ENCODE results near the gene KLHL26. TPM values are rescaled to one million over a fixed set of nuclear protein-coding genes. Genes with fewer than 3 reads are reported as not detected.
"Not testable (repeated sequence)": the region's sequence is repeated elsewhere in the genome, so short reads cannot be mapped to it uniquely, and the experiment has no call there.

Gene KLHL26
- total and polyA plus RNA-seq, 2 of the 13 experiments (the other 11 are each of a cell fraction or from before 2014, with no cell fraction given) = 1.5 to 1.7 TPM

DNA sequence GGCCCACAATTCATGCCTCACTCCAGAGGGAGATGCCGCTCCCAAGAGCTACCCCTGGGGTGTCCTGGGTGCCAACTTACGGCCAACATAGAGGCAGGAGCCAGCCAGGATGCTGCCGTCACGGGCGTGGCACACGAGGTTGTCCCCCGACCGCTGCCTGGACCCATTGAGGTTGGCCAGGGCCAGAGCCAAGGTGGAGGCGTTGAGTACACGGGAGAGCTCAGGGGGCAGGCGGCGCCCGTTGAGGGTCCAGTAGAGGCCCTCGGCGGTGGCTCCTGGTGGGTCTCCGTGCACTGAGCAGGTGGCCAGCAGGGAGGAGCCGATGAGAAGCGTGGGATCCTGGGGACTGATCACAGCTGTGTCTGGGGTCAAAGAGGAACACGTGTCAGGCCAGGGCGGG lies 37.3 kb upstream of the KLHL26 start (continued):
- TF ChIP-seq, protein P1, sequence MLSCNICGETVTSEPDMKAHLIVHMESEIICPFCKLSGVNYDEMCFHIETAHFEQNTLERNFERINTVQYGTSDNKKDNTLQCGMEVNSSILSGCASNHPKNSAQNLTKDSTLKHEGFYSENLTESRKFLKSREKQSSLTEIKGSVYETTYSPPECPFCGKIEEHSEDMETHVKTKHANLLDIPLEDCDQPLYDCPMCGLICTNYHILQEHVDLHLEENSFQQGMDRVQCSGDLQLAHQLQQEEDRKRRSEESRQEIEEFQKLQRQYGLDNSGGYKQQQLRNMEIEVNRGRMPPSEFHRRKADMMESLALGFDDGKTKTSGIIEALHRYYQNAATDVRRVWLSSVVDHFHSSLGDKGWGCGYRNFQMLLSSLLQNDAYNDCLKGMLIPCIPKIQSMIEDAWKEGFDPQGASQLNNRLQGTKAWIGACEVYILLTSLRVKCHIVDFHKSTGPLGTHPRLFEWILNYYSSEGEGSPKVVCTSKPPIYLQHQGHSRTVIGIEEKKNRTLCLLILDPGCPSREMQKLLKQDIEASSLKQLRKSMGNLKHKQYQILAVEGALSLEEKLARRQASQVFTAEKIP (CRISPR knock-in tag; IDR thresholded peaks at IDR 0.05; ENCODE audit: borderline replicate concordance) = no peak
- no peak for TF ChIP-seq HMG20B (CRISPR knock-in tag; conservative IDR thresholded peaks at IDR 0.05)

DNA sequence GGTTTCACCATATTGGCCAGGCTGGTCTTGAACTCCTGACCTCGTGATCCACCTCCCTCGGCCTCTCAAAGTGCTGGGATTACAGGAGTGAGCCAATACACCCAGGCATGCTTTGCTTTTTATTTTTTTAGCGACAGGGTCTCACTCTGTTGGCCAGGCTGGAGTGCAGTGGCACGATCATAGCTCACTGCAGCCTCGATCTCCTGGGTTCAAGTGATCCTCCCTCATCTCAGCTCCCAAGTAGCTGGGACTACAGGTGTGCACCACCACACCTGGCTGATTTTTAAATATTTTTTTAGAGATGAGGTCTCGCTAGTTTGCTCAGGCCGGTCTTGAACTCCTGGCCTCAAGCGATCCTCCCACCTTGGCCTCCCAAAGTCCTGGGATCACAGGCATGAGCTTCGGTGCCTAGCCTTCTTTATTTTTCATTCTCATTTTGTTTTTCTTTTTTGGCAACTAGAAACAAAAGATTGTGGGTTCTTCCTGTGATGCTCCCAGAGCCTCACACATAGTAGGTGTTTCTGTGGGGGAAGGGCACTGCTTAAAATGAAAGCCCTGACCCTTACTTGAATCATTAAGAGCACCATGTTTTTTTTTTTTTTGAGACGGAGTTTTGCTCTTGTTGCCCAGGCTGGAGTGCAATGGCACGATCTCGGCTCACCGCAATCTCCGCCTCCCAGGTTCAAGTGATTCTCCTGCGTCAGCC lies 36.0 kb upstream of the KLHL26 start:
- BruUV-seq (replicated peaks); ATAC-seq; H3K27me3 ChIP-seq (ENCODE audit: control insufficient read depth in 1 of 2, insufficient read depth in 2 of 2, low read length in 2 of 2); POLR2A ChIA-PET; H2AFZ ChIP-seq (ENCODE audit: low read length); H3K9ac ChIP-seq (ENCODE audit: insufficient read depth, low read depth, low read length); H3K9me3 ChIP-seq (ENCODE audit: low read length); H3K4me3 ChIP-seq (replicated peaks in 1 of 3; ENCODE audit: insufficient read depth in 1 of 3, low read depth in 2 of 3, low read length in 3 of 3); intact Hi-C loops (cut with micrococcal nuclease; ENCODE audit: unreplicated experiment); H3K4me2 ChIP-seq (ENCODE audit: low read depth, low read length); H3K27ac ChIP-seq (ENCODE audit: extremely low read length, insufficient read depth, low read length); in situ Hi-C loops (cut with HindIII; ENCODE audit: extremely low pct_ligation_motif_present, low pct_unique_long_range_greater_than_20kb); CTCF ChIA-PET (ENCODE audit: low intra/inter-chr PET ratio, low total read pairs); DNase-seq (ENCODE audit: low spot score); FAIRE-seq: not testable (repeated sequence)
- TF ChIP-seq ZKSCAN1 (IDR thresholded peaks at IDR 0.05; ENCODE audit: low read length) = 0 out of 2 replicates have a peak, but pooled peaks have one; percentile 64
- Histone ChIP-seq H3K79me2 (ENCODE audit: insufficient read depth, low read length) (peaks cover 34% of the 10 kb centered on the region), H3K4me1 (ENCODE audit: insufficient read depth, low read length) (peaks cover 28% of the 10 kb centered on the region), H4K20me1 (ENCODE audit: insufficient read depth, low read length) (peaks cover 28% of the 10 kb centered on the region), H3K36me3 (replicated peaks in 1 of 2; ENCODE audit: control insufficient read depth in 1 of 2, insufficient read depth in 2 of 2, low read length in 2 of 2) (peaks cover 17 to 42% of the 10 kb centered on the region in 2 experiments; a peak in 4 of 5 replicates)
- 97% methylated on average over 15 of the region's 15 CpGs for WGBS (ENCODE audit: low lambda C conversion rate)

DNA sequence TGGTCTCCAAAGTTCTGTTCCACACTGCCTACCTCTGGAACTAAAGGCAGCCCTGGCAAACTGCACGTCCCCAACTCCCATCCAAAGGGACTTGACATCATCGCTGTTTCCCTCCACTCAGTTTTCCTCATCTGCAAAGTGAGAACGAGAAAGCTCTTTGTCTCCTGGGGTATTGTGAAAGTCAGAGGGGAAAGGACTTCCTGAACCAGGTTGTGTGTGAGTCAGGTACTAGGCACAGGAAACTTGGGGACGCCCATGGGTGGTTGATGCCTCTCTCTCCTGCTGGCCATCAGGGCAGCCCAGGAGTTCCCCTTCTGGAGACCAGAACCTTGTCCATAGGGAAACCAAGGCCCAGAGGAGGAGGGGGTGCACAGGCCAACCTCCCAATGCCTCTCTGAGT lies 35.0 kb upstream of the KLHL26 start:
- BruUV-seq (replicated peaks) = no TSS peak
- Histone ChIP-seq H3K4me3 (replicated peaks in 1 of 3; ENCODE audit: insufficient read depth in 1 of 3, low read depth in 2 of 3, low read length in 3 of 3) (no peak overlapping the region), H3K9ac (ENCODE audit: insufficient read depth, low read depth, low read length) (no peak overlapping the region), H3K4me1 (ENCODE audit: insufficient read depth, low read length) (peaks cover 28% of the 10 kb centered on the region), H3K4me2 (ENCODE audit: low read depth, low read length) (no peak overlapping the region), H3K9me3 (ENCODE audit: low read length) (no peaks in the 10 kb centered on the region), H3K27ac (ENCODE audit: extremely low read length, insufficient read depth, low read length) (no peak overlapping the region), H2AFZ (ENCODE audit: low read length) (no peak overlapping the region), H3K36me3 (replicated peaks in 1 of 2; ENCODE audit: control insufficient read depth in 1 of 2, insufficient read depth in 2 of 2, low read length in 2 of 2) (peaks cover 17 to 32% of the 10 kb centered on the region in 2 experiments; a peak in 3 of 5 replicates), H3K79me2 (ENCODE audit: insufficient read depth, low read length) (peaks cover 34% of the 10 kb centered on the region), H4K20me1 (ENCODE audit: insufficient read depth, low read length) (peaks cover 26% of the 10 kb centered on the region), H3K27me3 (ENCODE audit: control insufficient read depth in 1 of 2, insufficient read depth in 2 of 2, low read length in 2 of 2) (no peaks in the 10 kb centered on the region; a peak in 1 of 5 replicates)
- FAIRE-seq (no peak), ATAC-seq (no peak), DNase-seq (ENCODE audit: low spot score) (no peak)
- WGBS (ENCODE audit: low lambda C conversion rate) = 94% methylated on average over 4 of the region's 4 CpGs
- ChIA-PET CTCF (ENCODE audit: low intra/inter-chr PET ratio, low total read pairs) (no interaction called here), POLR2A (interaction anchor here (0.6 kb wide), 1 partner anchor 59 kb away, joined by 5 read pairs; no protein-coding TSS in a partner anchor)
- in situ Hi-C loops (cut with HindIII; ENCODE audit: extremely low pct_ligation_motif_present, low pct_unique_long_range_greater_than_20kb) = no loop called here
- intact Hi-C loops (cut with micrococcal nuclease; ENCODE audit: unreplicated experiment) = no loop called here
- no peak for TF ChIP-seq FIP1L1 (IDR thresholded peaks at IDR 0.05; ENCODE audit: borderline replicate concordance, insufficient read depth, low read depth, low read length)
- TF ChIP-seq SALL1 (CRISPR knock-in tag; IDR thresholded peaks at IDR 0.05) = no peak
- no peak for TF ChIP-seq ZNF629 (CRISPR knock-in tag; conservative IDR thresholded peaks at IDR 0.05)
- TF ChIP-seq FOSL1 (CRISPR knock-in tag; IDR thresholded peaks at IDR 0.05; ENCODE audit: borderline replicate concordance) = no peak
- TF ChIP-seq ZNF24 (IDR thresholded peaks at IDR 0.05) = no peak
- TF ChIP-seq FOXA3 (CRISPR knock-in tag; IDR thresholded peaks at IDR 0.05) = no peak
- TF ChIP-seq NFYC (CRISPR knock-in tag; IDR thresholded peaks at IDR 0.05) = no peak
- no peak for TF ChIP-seq THAP11 (CRISPR knock-in tag; IDR thresholded peaks at IDR 0.05)
- TF ChIP-seq, protein P2, sequence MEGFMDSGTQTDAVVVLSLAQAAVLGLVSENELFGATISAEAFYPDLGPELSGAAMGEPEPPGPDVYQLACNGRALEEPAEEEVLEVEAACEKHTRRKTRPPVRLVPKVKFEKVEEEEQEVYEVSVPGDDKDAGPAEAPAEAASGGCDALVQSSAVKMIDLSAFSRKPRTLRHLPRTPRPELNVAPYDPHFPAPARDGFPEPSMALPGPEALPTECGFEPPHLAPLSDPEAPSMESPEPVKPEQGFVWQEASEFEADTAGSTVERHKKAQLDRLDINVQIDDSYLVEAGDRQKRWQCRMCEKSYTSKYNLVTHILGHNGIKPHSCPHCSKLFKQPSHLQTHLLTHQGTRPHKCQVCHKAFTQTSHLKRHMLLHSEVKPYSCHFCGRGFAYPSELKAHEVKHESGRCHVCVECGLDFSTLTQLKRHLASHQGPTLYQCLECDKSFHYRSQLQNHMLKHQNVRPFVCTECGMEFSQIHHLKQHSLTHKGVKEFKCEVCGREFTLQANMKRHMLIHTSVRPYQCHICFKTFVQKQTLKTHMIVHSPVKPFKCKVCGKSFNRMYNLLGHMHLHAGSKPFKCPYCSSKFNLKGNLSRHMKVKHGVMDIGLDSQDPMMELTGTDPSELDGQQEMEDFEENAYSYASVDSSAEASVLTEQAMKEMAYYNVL (CRISPR knock-in tag; IDR thresholded peaks at IDR 0.05; ENCODE audit: borderline replicate concordance) = no peak
- TF ChIP-seq HMGA1 (CRISPR knock-in tag; conservative IDR thresholded peaks at IDR 0.05) = no peak
- no peak for TF ChIP-seq GFI1 (CRISPR knock-in tag; IDR thresholded peaks at IDR 0.05; ENCODE audit: borderline replicate concordance)
